Left renal pelvis (tissue), 4 donors: ENCODE measurements around the gene CTTNBP2. TPM values are rescaled to one million over a fixed set of nuclear protein-coding genes. Genes with fewer than 3 reads are reported as not detected.
"Not testable (repeated sequence)": the region's sequence is repeated elsewhere in the genome, so short reads cannot be mapped to it uniquely, and the experiment has no call there.

Source experiments
- DNase-seq, 4 donors: peaks; one replicate each; pipeline ENCODE4 v3.0.0-alpha.2; 2013; ENCODE audit warnings: low read depth in 4 of 4, low spot score in 3 of 4
- polyA plus RNA-seq, 4 donors: library from polyadenylated mRNA; unstranded; fragments of 120-200 nt; gene quantifications; one replicate each; pipeline ENCODE4 v1.2.1, GENCODE V29; 2013; ENCODE audit not compliant: insufficient read length in 4 of 4

CTTNBP2 gene
- polyA plus RNA-seq, 4 donors: 5.0 to 29.7 (median 27.5) TPM

- not testable (repeated sequence) for DNase-seq
These were observed 165.1 kb downstream of the CTTNBP2 start for GRCh38 chr7:117708173-117708572.

GRCh38 chr7:117707080-117707479 is 166.2 kb downstream of the CTTNBP2 start:
- DNase-seq: no peak

- no peak for DNase-seq
These were observed 167.0 kb downstream of the CTTNBP2 start for GRCh38 chr7:117706210-117706609.

- no peak for DNase-seq
These were observed 167.6 kb downstream of the CTTNBP2 start for GRCh38 chr7:117705630-117706029.

GRCh38 chr7:117704063-117704462 is 169.2 kb downstream of the CTTNBP2 start:
- no peak for DNase-seq

- no peak for DNase-seq
These were observed 175.2 kb downstream of the CTTNBP2 start for GRCh38 chr7:117698018-117698417.

- DNase-seq: no peak
These were observed 180.9 kb downstream of the CTTNBP2 start for GRCh38 chr7:117692338-117692737.

GRCh38 chr7:117690147-117690546 is 183.1 kb downstream of the CTTNBP2 start:
- no peak for DNase-seq

GRCh38 chr7:117689406-117689805 is 183.8 kb downstream of the CTTNBP2 start:
- no peak for DNase-seq

- DNase-seq: no peak
These were observed 185.1 kb downstream of the CTTNBP2 start for GRCh38 chr7:117688126-117688525.

GRCh38 chr7:117686311-117686935 is 186.8 kb downstream of the CTTNBP2 start:
- no peak for DNase-seq

GRCh38 chr7:117685795-117686194 is 187.4 kb downstream of the CTTNBP2 start:
- DNase-seq: no peak

GRCh38 chr7:117683430-117684175 is 189.6 kb downstream of the CTTNBP2 start:
- DNase-seq: no peak

GRCh38 chr7:117682681-117683385 is 190.4 kb downstream of the CTTNBP2 start:
- DNase-seq: no peak

- no peak for DNase-seq
These were observed 194.1 kb downstream of the CTTNBP2 start for GRCh38 chr7:117679120-117679519.

GRCh38 chr7:117675497-117676435 is 197.5 kb downstream of the CTTNBP2 start:
- no peak for DNase-seq

- no peak for DNase-seq
These were observed 198.6 kb downstream of the CTTNBP2 start for GRCh38 chr7:117674617-117675016.

- DNase-seq: no peak
These were observed 199.4 kb downstream of the CTTNBP2 start for GRCh38 chr7:117673839-117674238.

- no peak for DNase-seq
These were observed 199.9 kb downstream of the CTTNBP2 start for GRCh38 chr7:117673367-117673766.

GRCh38 chr7:117672453-117672852 is 200.8 kb downstream of the CTTNBP2 start:
- no peak for DNase-seq

GRCh38 chr7:117669818-117670217 is 203.4 kb downstream of the CTTNBP2 start:
- no peak for DNase-seq
